Gastroesophageal sphincter (tissue), 3 donors: ENCODE results near the gene PEAK1.

Experiments
- CTCF ChIP-seq, 4 experiments: fragments of 200-600 bp in 2 of 4; fragments of 450-650 bp in 2 of 4; sonication (generic) in 1 of 4; IDR thresholded peaks; one replicate each; pipeline ENCODE4 v1.5.1; 2017 to 2019; ENCODE audit warnings: antibody characterized with exemption in 4 of 4, mild to moderate bottlenecking in 2 of 4, moderate library complexity in 2 of 4
- EP300 ChIP-seq: sonication (generic); formaldehyde crosslinking; IDR thresholded peaks from one replicate; pipeline ENCODE4 v1.6.1; 2017; ENCODE audit warnings: antibody characterized with exemption, mild to moderate bottlenecking

GRCh38 chr15:77454265-77454664, 34.4 kb upstream of the PEAK1 start:
- TF ChIP-seq CTCF (IDR thresholded peaks at IDR 0.05) (no peak), EP300 (no peak)
